Gastrocnemius medialis (tissue), 4 donors: ENCODE results near the gene MYBPC3.

Source experiments
- CTCF ChIP-seq, 5 experiments: fragments of 450-650 bp in 3 of 5; fragments of 200-600 bp in 2 of 5; sonication (generic) in 2 of 5; IDR thresholded peaks in 4 of 5; conservative IDR thresholded peaks in 1 of 5; 1 replicate in 4 of 5; 2 replicates in 1 of 5; pipeline ENCODE4 v1.5.1; 2016 to 2019; ENCODE audit warnings: antibody characterized with exemption in 5 of 5, mild to moderate bottlenecking in 3 of 5, moderate library complexity in 3 of 5
- POLR2A ChIP-seq, 2 donors: fragments of 450-650 bp; IDR thresholded peaks; one replicate each; pipeline ENCODE4 v1.6.1; 2017; ENCODE audit warnings: antibody characterized with exemption in 2 of 2, mild to moderate bottlenecking in 2 of 2, moderate library complexity in 2 of 2

- TF ChIP-seq CTCF (IDR thresholded peaks at IDR 0.05 in 4 of 5, conservative IDR thresholded peaks at IDR 0.05 in 1 of 5) (no peak), POLR2A (IDR thresholded peaks at IDR 0.05) (no peak)
Measured at GRCh38 chr11:47353978-47354774, 1.7 kb upstream of the MYBPC3 start.
